GM21576 (cell line): ENCODE measurements around the gene BTNL3.
"Not testable (repeated sequence)": the region's sequence is repeated elsewhere in the genome, so short reads cannot be mapped to it uniquely, and the experiment has no call there.

Source experiments
- ATAC-seq: cut with Tn5 transposase; IDR thresholded peaks from one replicate; pipeline ENCODE4 v1.9.1; 2021; ENCODE audit warnings: mild to moderate bottlenecking, moderate library complexity; ENCODE audit not compliant: unreplicated experiment

Gene BTNL3

GRCh38 chr5:181045316-181045715 is 56.7 kb downstream of the BTNL3 start:
- no peak for ATAC-seq

GRCh38 chr5:181045857-181046256 is 57.2 kb downstream of the BTNL3 start:
- not testable (repeated sequence) for ATAC-seq

GRCh38 chr5:181047288-181047687 is 58.6 kb downstream of the BTNL3 start:
- no peak for ATAC-seq

GRCh38 chr5:181047921-181048320 is 59.3 kb downstream of the BTNL3 start:
- ATAC-seq = no peak

- ATAC-seq = no peak
Observed at GRCh38 chr5:181050016-181050415, 61.4 kb downstream of the BTNL3 start.

- no peak for ATAC-seq
Observed at GRCh38 chr5:181051841-181052671, 63.4 kb downstream of the BTNL3 start.

GRCh38 chr5:181052672-181053487 is 64.2 kb downstream of the BTNL3 start:
- ATAC-seq = no peak

- ATAC-seq = no peak
Observed at GRCh38 chr5:181053488-181054121, 65.0 kb downstream of the BTNL3 start.

- ATAC-seq = no peak
Observed at GRCh38 chr5:181054138-181054537, 65.5 kb downstream of the BTNL3 start.

- no peak for ATAC-seq
Observed at GRCh38 chr5:181054871-181055459, 66.3 kb downstream of the BTNL3 start.
